Heart left ventricle (tissue), 16 donors: Measurements from ENCODE around the gene MXD3. TPM values are rescaled to one million over a fixed set of nuclear protein-coding genes. Genes with fewer than 3 reads are reported as not detected.

Source experiments
- ATAC-seq, 4 donors: fragments of 200-7000 bp; cut with Tn5 transposase; one replicate each; pipeline ENCODE4 v1.9.1; 2020 to 2022; ENCODE audit warnings: moderate library complexity in 4 of 4, mild to moderate bottlenecking in 3 of 4, moderate number of reproducible peaks in 1 of 4
- DNase-seq, 5 donors: peaks; one replicate each; pipeline ENCODE4 v3.0.0-alpha.2; 2020
- H3K27ac ChIP-seq, 12 donors: fragments of 200-600 bp; sonication (generic) in 4 of 12; one replicate each; pipeline versions ENCODE4 v1.5.0 to v1.8.0; 2016 to 2022; ENCODE audit warnings: mild to moderate bottlenecking in 2 of 12
- H3K27me3 ChIP-seq, 9 donors: fragments of 200-600 bp; sonication (generic) in 2 of 9; one replicate each; pipeline versions ENCODE4 v1.5.1 to v1.8.0; 2016 to 2022; ENCODE audit warnings: mild to moderate bottlenecking in 3 of 9
- H3K36me3 ChIP-seq, 9 donors: fragments of 200-600 bp; sonication (generic) in 2 of 9; one replicate each; pipeline versions ENCODE4 v1.5.0 to v1.8.0; 2018 to 2022; ENCODE audit warnings: mild to moderate bottlenecking in 2 of 9
- H3K4me1 ChIP-seq, 12 donors: fragments of 200-600 bp; sonication (generic) in 4 of 12; one replicate each; pipeline versions ENCODE4 v1.5.0 to v1.8.0; 2016 to 2022; ENCODE audit warnings: mild to moderate bottlenecking in 3 of 12
- H3K4me3 ChIP-seq, 12 donors: fragments of 200-600 bp; sonication (generic) in 4 of 12; one replicate each; pipeline versions ENCODE4 v1.5.0 to v1.8.0; 2017 to 2022; ENCODE audit warnings: mild to moderate bottlenecking in 9 of 12, moderate library complexity in 4 of 12
- H3K9me3 ChIP-seq, 12 donors: fragments of 200-600 bp; sonication (generic) in 4 of 12; one replicate each; pipeline versions ENCODE4 v1.5.0 to v1.8.0; 2016 to 2022; ENCODE audit warnings: mild to moderate bottlenecking in 1 of 12
- CTCF ChIP-seq, 12 donors: fragments of 200-600 bp; sonication (generic) in 4 of 12; IDR thresholded peaks; one replicate each; pipeline versions ENCODE4 v1.5.0 to v1.8.0; 2018 to 2022; ENCODE audit warnings: antibody characterized with exemption in 12 of 12, mild to moderate bottlenecking in 5 of 12
- POLR2A ChIP-seq, 2 donors: fragments of 450-650 bp; IDR thresholded peaks; one replicate each; pipeline ENCODE4 v1.6.1; 2017; ENCODE audit warnings: antibody characterized with exemption in 2 of 2, mild to moderate bottlenecking in 2 of 2, moderate library complexity in 2 of 2
- WGBS, 4 donors: extraction: QIAGEN DNeasy Blood & Tissue Kit in 2 of 4; methylation state at CpG; one replicate each; pipeline versions ENCODE4 v1.1.5 to v1.1.7; 2013 to 2018; 5-methylcytosine and 5-hydroxymethylcytosine counted together
- intact Hi-C, 10 donors: fragments of 100-400 bp; cut with DNase I; formaldehyde crosslinking; loops; one replicate each; pipeline versions ENCODE4 v1.11.1 to v1.14.2; 2022
- polyA plus RNA-seq, 2 donors: library from polyadenylated mRNA; stranded (reverse); fragments of 200-250 nt; gene quantifications; one replicate each; pipeline ENCODE4 v1.2.3, GENCODE V29; 2013
- total RNA-seq, 9 donors: library from RNA; depleted of rRNA in 2 of 9; stranded (reverse); fragments of >200 nt in 2 of 9; fragmentation: NEBNext Ultra II Directional in 3 of 9; extraction: Animal tissue kit (Norgen Biotek cat#: 25700) in 3 of 9; gene quantifications; one replicate each; pipeline versions ENCODE4 v1.1.0 to v1.2.4, GENCODE V29; 2016 to 2023
- donor health status: ischemic (EF 13 %, LVEDD 7.1; RV severe dilation, severe dysfunction).
- donor health status: healthy with polysubstance abuse.
- donor health status: DM: no; HTN: yes; CAD: no.
- donor health status: DM: no; HTN: no; CAD: no.
- donor health status: ischemic (EF 25% LVEDD 6.9; RV normal size, moderate dysfunction).
- donor health status: ischemic (EF 25% LVEDD 5.7; RV mildly dilated, moderate dysfunction).
- donor health status: healthy.
- donor health status: DM: yes; HTN: yes; CAD: no.
- donor health status: ischemic (EF 35%, LVEDD 5.7; RV mildly dilated, moderate dysfunction).
- donor health status: nonischemic (EF 11% LVEDD 7.7; RV severe dilation, severe dysfunction).
- donor health status: DM: yes; HTN: yes; CAD: no.
- donor health status: PGD.
- donor health status: ischemic (EF 29% LVEDD 5.4; RV normal size, mild dysfunction).
- donor health status: nonischemic (EF 23%, LVEDD 6.1; RV moderate dilation, normal function).

Gene MXD3
- total and polyA plus RNA-seq, 11 donors: 0.52 to 9.1 (median 2.5) TPM

- H3K27ac ChIP-seq: no peak overlapping the region
Observed at GRCh38 chr5:177291735-177292134, 20.0 kb downstream of the MXD3 start.

GRCh38 chr5:177290816-177291596 lies 20.7 kb downstream of the MXD3 start:
- TF ChIP-seq POLR2A (IDR thresholded peaks at IDR 0.05) (no peak), CTCF (IDR thresholded peaks at IDR 0.05) (no peak)
- ATAC-seq (no peak), DNase-seq (no peak)
- Histone ChIP-seq H3K36me3 (peaks cover 0 to 100% (median 99%) of the 10 kb centered on the region in 9 donors), H3K4me1 (peaks cover 0 to 22% (median 5%) of the 10 kb centered on the region in 12 donors), H3K27me3 (no peaks in the 10 kb centered on the region), H3K4me3 (no peak overlapping the region), H3K9me3 (no peaks in the 10 kb centered on the region), H3K27ac (no peak overlapping the region)
- 93 to 96% (median 95%) methylated on average over 12 of the region's 12 CpGs for WGBS, 4 donors
- intact Hi-C loops: loop anchor here in 2 of 10 donors (10.0 kb wide), 1 partner anchor 176 kb away; no protein-coding TSS in a partner anchor

More at GRCh38 chr5:177291735-177292134, 20.0 kb downstream of the MXD3 start:
- Histone ChIP-seq H3K27me3 (no peaks in the 10 kb centered on the region), H3K9me3 (no peaks in the 10 kb centered on the region), H3K4me1 (peaks cover 0 to 29% (median 12%) of the 10 kb centered on the region in 12 donors), H3K36me3 (peaks cover 0 to 100% (median 94%) of the 10 kb centered on the region in 9 donors), H3K4me3 (no peak overlapping the region)
- TF ChIP-seq POLR2A (IDR thresholded peaks at IDR 0.05) (no peak), CTCF (IDR thresholded peaks at IDR 0.05) (no peak)
- ATAC-seq (no peak), DNase-seq (no peak)
- intact Hi-C loops: loop anchor here in 2 of 10 donors (10.0 kb wide), 1 partner anchor 177 kb away; no protein-coding TSS in a partner anchor
- 91 to 98% (median 97%) methylated on average over 7 of the region's 7 CpGs for WGBS, 4 donors

GRCh38 chr5:177288191-177288590 lies 23.5 kb downstream of the MXD3 start:
- Histone ChIP-seq H3K27ac (no peak overlapping the region), H3K36me3 (peaks cover 0 to 100% (median 99%) of the 10 kb centered on the region in 9 donors), H3K4me3 (no peak overlapping the region), H3K27me3 (no peaks in the 10 kb centered on the region), H3K4me1 (no peaks in the 10 kb centered on the region), H3K9me3 (no peaks in the 10 kb centered on the region)
- TF ChIP-seq CTCF (IDR thresholded peaks at IDR 0.05) (no peak), POLR2A (IDR thresholded peaks at IDR 0.05) (no peak)
- WGBS, 4 donors: 87 to 96% (median 92%) methylated on average over 2 of the region's 2 CpGs
- ATAC-seq (no peak), DNase-seq (no peak)
- intact Hi-C loops: no loop called here

GRCh38 chr5:177276886-177277285 lies 34.8 kb downstream of the MXD3 start:
- 34 to 52% (median 45%) methylated on average over 1 of the region's 1 CpG for WGBS, 4 donors
- TF ChIP-seq POLR2A (IDR thresholded peaks at IDR 0.05) (no peak), CTCF (IDR thresholded peaks at IDR 0.05) (no peak)
- no peaks in the 10 kb centered on the region for H3K4me1 ChIP-seq
- no peak for DNase-seq
- no peaks in the 10 kb centered on the region for H3K9me3 ChIP-seq
- H3K36me3 ChIP-seq: peaks cover 0 to 95% (median 92%) of the 10 kb centered on the region in 9 donors
- intact Hi-C loops: no loop called here
- peak overlapping the region in 2 of 12 donors; percentile 9 to 36 for H3K27ac ChIP-seq
- peak in 1 of 4 donors; percentile 28 for ATAC-seq
- no peaks in the 10 kb centered on the region for H3K27me3 ChIP-seq
- no peak overlapping the region for H3K4me3 ChIP-seq
